Stomach smooth muscle (tissue), 2 donors: ENCODE results near the gene SAFB.
"Not testable (repeated sequence)": the region's sequence is repeated elsewhere in the genome, so short reads cannot be mapped to it uniquely, and the experiment has no call there.

Experiments
- H3K27ac ChIP-seq: one replicate; pipeline ENCODE4 v1.7.0; 2013; ENCODE audit warnings: mild to moderate bottlenecking, low read length, inconsistent platforms
- H3K27me3 ChIP-seq, 2 donors: one replicate each; pipeline ENCODE4 v1.7.0; 2013; ENCODE audit warnings: low read length in 2 of 2; ENCODE audit not compliant: insufficient read depth in 2 of 2, control insufficient read depth in 1 of 2
- H3K36me3 ChIP-seq, 2 donors: one replicate each; pipeline ENCODE4 v1.7.0; 2013; ENCODE audit warnings: low read length in 2 of 2; ENCODE audit not compliant: control insufficient read depth in 2 of 2, insufficient read depth in 2 of 2
- H3K4me1 ChIP-seq: one replicate; pipeline ENCODE4 v1.7.0; 2013; ENCODE audit warnings: low read length; ENCODE audit not compliant: control insufficient read depth, insufficient read depth
- H3K4me3 ChIP-seq, 2 donors: one replicate each; pipeline ENCODE4 v1.7.0; 2013; ENCODE audit warnings: low read length in 2 of 2
- H3K9ac ChIP-seq, 2 donors: one replicate each; pipeline ENCODE4 v1.7.0; 2013; ENCODE audit warnings: low read length in 2 of 2, mild to moderate bottlenecking in 1 of 2
- H3K9me3 ChIP-seq, 2 donors: one replicate each; pipeline ENCODE4 v1.7.0; 2013; ENCODE audit warnings: low read length in 2 of 2; ENCODE audit not compliant: control insufficient read depth in 2 of 2
- donor health status: healthy.
- donor health status: Pancreatic carcinoma.

The SAFB gene

DNA sequence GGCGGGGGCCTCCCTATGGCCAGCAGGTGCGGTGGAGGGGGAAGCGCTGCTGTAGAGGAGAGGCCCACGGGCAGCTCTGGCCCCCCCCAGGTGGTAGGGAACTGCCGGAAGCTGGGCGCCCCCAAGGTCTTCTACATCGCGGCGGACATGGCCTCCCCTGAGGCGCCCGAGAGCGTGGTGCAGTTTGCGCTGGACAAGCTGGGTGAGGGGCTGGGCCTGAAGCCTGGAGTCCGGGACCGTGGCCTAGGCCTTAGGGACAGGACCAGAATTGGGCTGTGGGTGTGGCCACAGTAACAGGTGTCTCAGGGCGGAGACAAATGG lies 63.4 kb downstream of the SAFB start:
- peaks cover 26% of the 10 kb centered on the region for H3K4me1 ChIP-seq
- no peaks in the 10 kb centered on the region for H3K9me3 ChIP-seq
- no peaks in the 10 kb centered on the region for H3K27me3 ChIP-seq
- peak overlapping the region; percentile 49 to 74 for H3K4me3 ChIP-seq
- H3K9ac ChIP-seq, result peak overlapping the region in 1 of 2 donors; percentile 49
- H3K27ac ChIP-seq, result peak overlapping the region; percentile 49
- no peaks in the 10 kb centered on the region for H3K36me3 ChIP-seq

DNA sequence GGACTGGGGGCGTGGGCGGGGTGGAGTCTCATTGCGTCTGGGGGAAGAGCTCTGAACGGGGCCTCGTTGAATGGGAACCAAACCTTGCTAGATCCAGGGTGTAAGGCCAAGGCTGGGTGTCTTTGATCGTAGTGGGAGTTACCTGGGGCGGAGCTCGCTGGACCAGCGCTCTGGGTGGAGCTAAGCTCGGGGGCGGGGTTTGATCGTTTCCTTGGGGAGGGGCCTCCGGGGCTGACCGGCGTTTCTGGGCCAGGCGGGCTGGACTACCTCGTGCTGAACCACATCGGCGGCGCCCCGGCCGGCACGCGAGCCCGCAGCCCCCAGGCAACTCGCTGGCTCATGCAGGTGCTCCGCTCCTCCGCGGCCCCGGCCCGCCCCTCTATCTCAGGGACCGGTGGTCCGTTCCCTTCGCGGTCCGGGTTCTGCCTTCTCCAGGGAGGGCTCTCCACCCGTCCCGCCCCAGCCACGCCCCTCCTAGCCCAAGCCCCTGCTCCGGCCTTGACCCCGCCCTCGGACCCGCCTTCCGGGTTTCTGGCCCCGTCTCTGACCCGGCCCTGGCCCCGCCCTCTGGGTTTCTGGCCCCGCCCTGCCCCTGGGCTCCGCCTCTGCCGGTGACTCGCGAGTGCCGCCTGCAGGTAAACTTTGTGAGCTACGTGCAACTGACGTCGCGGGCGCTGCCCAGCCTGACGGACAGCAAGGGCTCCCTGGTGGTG lies 63.9 kb downstream of the SAFB start:
- Histone ChIP-seq H3K9ac (peak overlapping the region in 1 of 2 donors; percentile 49), H3K27me3 (no peaks in the 10 kb centered on the region), H3K36me3 (peaks cover 0 to under 1% of the 10 kb centered on the region in 2 donors), H3K4me1 (peaks cover 26% of the 10 kb centered on the region), H3K27ac (peak overlapping the region; percentile 49), H3K9me3 (no peaks in the 10 kb centered on the region), H3K4me3 (peak overlapping the region; percentile 49 to 74)

DNA sequence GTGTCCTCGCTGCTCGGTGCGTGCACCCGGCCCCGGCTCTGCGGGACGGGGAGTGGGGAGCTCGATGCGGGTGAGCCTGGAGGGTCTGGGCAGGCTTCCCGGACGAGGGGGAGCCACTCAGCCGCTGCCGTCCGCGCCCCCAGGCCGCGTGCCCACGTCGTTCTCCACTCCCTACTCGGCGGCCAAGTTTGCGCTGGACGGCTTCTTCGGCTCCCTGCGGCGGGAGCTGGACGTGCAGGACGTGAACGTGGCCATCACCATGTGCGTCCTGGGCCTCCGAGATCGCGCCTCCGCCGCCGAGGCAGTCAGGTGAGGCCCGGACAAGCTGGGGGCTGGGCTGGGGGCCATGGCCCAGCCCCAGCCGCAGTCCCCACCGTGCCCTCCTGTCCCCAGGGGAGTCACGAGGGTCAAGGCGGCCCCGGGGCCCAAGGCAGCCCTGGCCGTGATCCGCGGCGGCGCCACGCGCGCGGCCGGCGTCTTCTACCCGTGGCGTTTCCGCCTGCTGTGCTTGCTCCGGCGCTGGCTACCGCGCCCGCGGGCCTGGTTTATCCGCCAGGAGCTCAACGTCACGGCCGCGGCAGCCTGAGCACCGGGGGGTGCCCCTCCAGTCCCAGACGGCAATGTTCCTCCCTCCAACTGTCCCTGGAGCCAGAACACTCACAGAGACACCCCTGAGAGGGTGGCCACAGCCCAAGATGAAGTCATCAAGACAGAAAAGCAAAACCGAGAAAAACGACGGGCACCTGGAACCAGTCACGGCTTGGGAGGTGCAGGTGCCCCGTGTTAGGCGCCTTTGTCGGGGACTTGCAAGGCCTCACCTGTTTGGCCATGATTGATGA lies 64.7 kb downstream of the SAFB start:
- no peaks in the 10 kb centered on the region for H3K9me3 ChIP-seq
- H3K27me3 ChIP-seq, result no peaks in the 10 kb centered on the region
- peaks cover 34% of the 10 kb centered on the region for H3K4me1 ChIP-seq
- H3K36me3 ChIP-seq, result peaks cover 5 to 8% of the 10 kb centered on the region in 2 donors
- no peak overlapping the region for H3K9ac ChIP-seq
- H3K27ac ChIP-seq, result no peak overlapping the region
- peak overlapping the region; percentile 49 to 74 for H3K4me3 ChIP-seq

DNA sequence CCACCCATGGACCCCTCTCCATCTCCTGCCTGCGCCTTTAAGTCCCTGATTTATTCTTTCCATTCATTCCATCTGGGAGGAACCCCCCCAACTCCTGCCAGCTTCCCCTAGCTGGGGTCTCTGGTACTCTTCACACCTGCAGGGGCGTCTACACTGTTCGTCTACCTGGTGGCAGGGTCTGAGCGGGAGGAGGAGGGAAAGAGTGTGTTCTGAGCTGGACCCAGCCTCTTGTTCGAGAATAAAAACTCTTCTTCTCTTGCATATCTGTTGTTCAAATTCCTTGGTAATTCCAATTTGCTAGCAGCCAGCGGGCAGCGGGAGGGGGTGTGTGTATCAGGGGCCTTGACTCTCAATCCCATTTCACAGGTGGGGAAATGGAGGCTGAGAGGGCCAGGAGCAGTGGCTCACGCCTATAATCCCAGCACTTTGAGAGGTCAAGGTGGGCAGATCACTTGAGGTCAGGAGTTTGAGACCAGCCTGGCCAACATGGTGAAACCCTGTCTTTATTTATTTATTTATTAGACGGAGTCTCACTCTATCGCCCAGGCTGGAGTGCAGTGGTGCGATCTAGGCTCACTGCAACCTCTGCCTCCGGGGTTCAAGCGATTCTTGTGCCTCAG lies 65.5 kb downstream of the SAFB start:
- peaks cover 38% of the 10 kb centered on the region for H3K4me1 ChIP-seq
- H3K27ac ChIP-seq, H3K9me3 ChIP-seq, H3K27me3 ChIP-seq, H3K9ac ChIP-seq, H3K4me3 ChIP-seq: not testable (repeated sequence)
- peaks cover 13 to 16% of the 10 kb centered on the region in 2 donors for H3K36me3 ChIP-seq

DNA sequence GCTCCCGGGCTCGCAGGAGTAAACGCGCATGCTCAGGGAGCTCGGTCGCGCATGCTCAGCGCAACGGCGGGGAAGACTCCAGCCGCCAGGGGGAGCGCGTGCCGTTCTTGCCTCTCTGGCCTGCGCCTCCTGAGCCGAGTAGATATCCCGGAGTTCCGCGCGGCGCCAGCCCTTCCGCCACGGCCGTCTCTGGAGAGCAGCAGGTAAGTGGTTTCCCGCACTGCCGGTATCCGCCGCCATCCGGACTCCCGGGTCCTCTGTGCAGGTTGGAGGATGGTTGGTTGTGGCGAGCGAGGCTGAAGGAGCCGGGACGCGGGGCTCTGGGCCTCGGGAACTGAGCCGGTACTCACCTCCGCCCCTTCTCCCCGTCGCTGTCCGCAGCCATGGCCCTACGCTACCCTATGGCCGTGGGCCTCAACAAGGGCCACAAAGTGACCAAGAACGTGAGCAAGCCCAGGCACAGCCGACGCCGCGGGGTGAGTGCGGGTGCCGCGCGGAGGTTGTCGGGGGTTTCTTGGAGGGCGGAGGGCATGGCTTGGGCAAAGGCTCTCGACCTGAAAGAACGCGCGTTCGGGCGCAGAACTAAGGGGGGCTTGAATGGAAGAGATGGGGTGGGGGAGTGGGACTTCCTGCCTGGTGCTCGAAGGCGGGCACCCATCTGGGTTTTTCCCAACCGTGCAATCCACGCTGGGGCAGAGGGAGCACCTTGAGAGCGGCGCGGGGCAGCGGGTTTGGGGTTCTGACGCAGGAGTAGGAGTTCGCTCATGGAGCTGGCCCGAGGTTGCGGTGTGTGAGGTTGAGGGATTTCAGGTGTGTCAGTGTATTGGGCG lies 67.5 kb downstream of the SAFB start, which contains the start of gene RPL36:
RPL36 (plus strand) TSS at position 171 of the 830 bp plus-strand sequence; CDS start at position 384, 213 bp downstream.
- Histone ChIP-seq H3K36me3 (peaks cover 29 to 33% of the 10 kb centered on the region in 2 donors), H3K9ac (peak within 1 kb of the TSS; percentile 84 to 87), H3K4me1 (peaks cover 39% of the 10 kb centered on the region), H3K9me3 (no peaks in the 10 kb centered on the region), H3K27me3 (no peaks in the 10 kb centered on the region), H3K27ac (peak within 1 kb of the TSS; percentile 89), H3K4me3 (peak within 1 kb of the TSS; percentile 86 to 92)

DNA sequence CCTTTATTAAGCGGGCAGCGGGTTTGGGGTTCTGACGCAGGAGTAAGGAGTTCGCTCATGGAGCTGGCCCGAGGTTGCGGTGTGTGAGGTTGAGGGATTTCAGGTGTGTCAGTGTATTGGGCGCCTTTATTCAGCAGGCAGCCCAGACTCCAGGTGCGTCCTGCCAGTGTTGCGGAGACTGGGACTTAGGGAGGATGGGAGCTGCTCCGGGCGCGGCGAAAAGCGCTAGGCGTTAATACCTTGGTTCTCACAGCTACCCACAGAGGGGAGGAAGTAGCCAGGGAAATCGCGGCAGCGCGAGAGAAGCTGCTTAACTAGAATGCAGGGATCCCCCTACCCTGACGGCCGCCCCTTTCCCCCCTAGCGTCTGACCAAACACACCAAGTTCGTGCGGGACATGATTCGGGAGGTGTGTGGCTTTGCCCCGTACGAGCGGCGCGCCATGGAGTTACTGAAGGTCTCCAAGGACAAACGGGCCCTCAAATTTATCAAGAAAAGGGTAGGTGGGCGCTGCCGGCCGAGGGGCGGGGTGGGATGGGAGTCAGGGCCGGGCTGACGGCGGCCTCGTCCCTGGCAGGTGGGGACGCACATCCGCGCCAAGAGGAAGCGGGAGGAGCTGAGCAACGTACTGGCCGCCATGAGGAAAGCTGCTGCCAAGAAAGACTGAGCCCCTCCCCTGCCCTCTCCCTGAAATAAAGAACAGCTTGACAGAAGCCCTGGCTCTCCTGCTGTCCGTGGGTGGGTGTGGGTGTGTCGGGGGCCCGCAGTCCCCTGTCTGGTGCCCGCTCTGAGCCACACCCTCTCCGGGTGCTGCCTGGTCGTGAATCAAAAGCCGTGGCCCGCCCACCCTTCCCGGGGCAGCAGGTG lies 68.3 kb downstream of the SAFB start:
- H3K9me3 ChIP-seq, result no peaks in the 10 kb centered on the region
- peaks cover 40% of the 10 kb centered on the region for H3K4me1 ChIP-seq
- peak overlapping the region; percentile 89 for H3K27ac ChIP-seq
- H3K4me3 ChIP-seq, result peak overlapping the region; percentile 86 to 92
- H3K9ac ChIP-seq, result peak overlapping the region; percentile 84 to 87
- H3K36me3 ChIP-seq, result peaks cover 34 to 37% of the 10 kb centered on the region in 2 donors
- H3K27me3 ChIP-seq, result no peaks in the 10 kb centered on the region

DNA sequence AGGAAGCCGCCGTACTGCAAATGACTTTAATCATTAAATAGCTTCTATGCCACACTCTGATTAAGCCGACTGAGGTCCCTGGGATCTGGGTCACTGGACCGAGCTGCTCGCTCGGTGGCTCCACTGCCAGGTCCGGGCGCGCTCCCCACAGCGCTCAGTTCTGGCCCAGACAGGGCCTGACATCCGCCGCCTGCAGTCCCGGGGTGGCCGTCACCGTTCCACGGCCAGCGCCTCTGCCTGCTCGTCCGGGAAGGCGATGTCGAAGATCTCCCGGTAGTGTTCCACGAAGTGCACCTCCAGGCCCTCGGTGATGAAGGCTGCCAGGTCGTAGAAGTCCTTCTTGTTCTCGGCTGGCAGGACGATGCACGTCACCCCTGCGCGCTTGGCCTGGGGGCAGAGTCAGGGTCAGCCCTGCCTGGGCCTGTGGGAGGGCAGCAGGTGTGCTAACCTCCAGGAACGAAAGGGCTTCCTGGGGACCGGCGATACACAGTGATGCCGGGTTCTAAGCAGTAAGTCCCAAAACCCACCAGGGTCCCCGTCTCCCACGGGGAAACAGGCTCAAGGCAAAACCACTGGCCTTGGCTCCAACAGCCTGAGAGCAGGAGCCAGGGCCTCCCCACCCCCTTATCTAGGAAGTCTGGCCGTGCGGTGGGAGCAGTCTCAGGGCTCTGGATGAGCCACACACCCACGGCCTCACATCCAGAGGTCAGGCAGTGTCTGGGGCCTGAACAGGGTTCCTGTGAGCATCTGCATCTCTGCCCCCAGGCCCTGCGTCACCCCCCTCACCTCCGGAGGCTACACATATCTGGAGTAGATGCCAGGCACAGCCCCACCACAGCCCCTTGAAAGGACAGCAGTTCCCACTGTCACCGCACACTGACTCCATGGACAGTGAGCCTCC lies 69.2 kb downstream of the SAFB start:
- Histone ChIP-seq H3K4me3 (peak overlapping the region in 1 of 2 donors; percentile 92), H3K9ac (peak overlapping the region in 1 of 2 donors; percentile 22), H3K9me3 (no peaks in the 10 kb centered on the region), H3K27me3 (no peaks in the 10 kb centered on the region), H3K27ac (peak overlapping the region; percentile 24), H3K36me3 (peaks cover 40 to 43% of the 10 kb centered on the region in 2 donors), H3K4me1 (peaks cover 34% of the 10 kb centered on the region)

DNA sequence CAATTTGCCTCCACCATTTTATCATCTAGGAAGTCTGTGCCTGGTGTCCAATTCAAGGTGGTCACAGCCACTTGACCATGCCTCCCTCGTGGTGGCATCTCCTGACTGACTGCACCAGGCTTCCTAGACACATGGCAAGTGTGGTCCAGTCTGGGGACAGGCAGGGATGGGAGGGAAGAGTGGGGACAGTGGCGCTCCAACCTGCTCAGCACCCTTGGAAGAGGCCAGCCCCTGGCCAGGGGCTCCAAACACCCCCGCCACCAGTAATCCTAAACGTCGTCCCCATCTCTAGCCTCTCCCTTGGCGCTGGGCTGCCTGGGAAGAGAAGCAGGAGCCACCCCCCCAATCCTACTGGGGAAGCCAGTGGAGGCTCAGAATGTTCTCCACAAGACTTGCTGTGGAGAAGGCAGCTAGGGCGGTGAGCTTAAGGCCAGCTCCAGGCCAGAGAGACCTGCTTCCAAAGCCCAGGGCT lies 69.9 kb downstream of the SAFB start:
- Histone ChIP-seq H3K9me3 (no peaks in the 10 kb centered on the region), H3K9ac (no peak overlapping the region), H3K4me3 (no peak overlapping the region), H3K27ac (no peak overlapping the region), H3K27me3 (no peaks in the 10 kb centered on the region), H3K4me1 (peaks cover 31% of the 10 kb centered on the region), H3K36me3 (peaks cover 40 to 44% of the 10 kb centered on the region in 2 donors)
